ENCODE data around the gene CDAN1.
"Not testable (repeated sequence)": the region's sequence is repeated elsewhere in the genome, so short reads cannot be mapped to it uniquely, and the experiment has no call there.

The CDAN1 gene

DNA sequence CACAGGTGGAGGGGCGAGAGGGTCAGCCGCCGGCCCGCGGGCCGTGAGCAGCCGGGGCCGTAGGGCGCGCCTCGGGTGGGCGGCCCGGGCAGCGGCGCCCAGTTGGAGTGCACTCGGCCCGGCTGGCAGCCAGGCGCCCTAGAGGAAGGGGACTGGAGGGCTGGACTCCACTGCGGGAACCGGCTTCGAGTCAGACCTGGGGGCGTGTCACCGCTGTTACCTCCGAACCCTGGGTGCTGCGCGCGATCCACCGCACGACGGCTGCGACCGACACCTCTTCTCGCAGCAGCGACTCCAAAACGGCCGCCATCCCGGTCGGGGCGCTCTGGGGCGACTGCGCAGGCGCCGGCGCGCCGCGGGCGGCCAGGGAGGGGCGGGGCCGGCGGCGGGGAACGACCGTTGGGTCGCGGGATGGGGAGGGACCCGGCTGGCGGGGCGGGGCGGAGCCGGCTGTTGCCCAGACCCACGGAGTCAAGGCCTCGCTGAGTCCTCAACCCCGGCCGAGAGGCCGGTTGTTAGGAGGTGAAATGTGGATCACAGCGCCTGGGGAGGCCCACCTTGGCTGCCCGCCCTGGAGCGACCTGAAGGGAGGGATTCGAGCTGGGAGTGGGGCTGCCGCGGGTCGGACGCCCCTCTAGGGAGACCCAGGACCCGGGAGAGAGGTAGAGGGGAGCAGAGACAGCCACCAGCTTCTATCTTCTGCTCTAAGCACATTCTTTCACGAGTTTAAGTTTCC is at the start of gene CDAN1:
Gene CDAN1 (minus strand): TSS at position 336 of the 736 bp plus-strand sequence. CDS start 26 bp downstream, at position 310.
- peak; percentile 100 for DNase-seq (ENCODE audit: low spot score)

GRCh38 chr15:42785569-42785968 is 48.6 kb upstream of the CDAN1 start:
- DNase-seq (ENCODE audit: low spot score), result no peak

- DNase-seq (ENCODE audit: low spot score), result no peak
Measured at GRCh38 chr15:42784705-42785104, 47.8 kb upstream of the CDAN1 start.

DNA sequence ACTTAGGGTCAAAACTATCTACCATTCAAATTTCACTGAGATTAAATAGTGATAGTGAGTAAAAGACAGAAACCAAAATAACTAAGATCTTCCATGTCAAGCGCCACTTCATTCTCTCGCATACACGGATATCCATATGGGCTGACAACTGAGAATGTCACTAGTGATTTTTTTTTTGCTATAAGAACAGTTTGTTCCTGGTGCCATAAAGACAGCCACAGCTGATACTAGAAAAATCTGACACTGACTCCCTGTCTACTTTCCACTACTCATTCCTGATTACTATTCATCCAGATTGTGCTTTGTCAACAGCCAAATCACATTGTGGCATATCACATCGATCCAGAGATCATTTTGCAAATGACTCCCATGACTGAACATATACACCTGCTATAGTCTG is 45.8 kb upstream of the CDAN1 start:
- no peak for DNase-seq (ENCODE audit: low spot score)

DNA sequence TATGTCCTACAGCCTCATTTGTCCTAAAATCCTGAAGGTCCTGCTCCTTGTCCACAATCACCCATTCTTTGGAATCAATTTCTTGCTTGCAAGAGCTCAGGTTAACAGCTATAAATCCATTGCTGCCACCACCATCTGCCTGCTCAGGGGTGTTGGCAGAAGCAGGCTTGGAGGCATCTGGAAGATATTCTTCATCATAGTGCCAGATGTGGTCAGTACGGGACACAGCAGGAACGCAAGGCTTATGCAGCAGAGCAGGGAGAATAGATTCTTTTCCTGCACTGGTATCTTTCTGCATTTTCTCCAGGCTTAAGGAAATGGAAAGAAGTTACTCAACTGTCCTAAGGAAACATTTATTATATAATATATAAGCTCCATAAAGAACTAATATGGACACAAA is 38.5 kb upstream of the CDAN1 start:
- no peak for DNase-seq (ENCODE audit: low spot score)

- no peak for DNase-seq (ENCODE audit: low spot score)
Measured at GRCh38 chr15:42772901-42773300, 36.0 kb upstream of the CDAN1 start.

DNA sequence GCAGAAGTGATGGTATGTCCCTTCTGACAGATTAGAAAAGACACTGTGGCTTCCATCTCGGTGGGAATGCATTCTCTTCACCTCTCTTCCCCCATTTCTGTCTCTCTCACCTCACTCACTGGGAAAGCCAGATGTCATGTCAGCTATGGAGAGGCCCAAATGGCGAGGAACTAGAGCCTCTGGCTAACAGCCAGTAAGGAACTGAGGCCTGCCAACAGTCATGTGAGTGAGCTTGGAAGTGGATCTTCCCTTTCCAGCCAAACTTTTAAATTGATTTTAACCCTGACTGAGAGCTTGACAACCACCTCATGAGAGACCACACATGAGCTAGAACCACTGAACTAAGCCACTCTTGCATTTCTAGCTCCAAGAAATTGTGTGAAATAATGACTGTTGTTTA is 35.2 kb upstream of the CDAN1 start:
- no peak for DNase-seq (ENCODE audit: low spot score)

DNA sequence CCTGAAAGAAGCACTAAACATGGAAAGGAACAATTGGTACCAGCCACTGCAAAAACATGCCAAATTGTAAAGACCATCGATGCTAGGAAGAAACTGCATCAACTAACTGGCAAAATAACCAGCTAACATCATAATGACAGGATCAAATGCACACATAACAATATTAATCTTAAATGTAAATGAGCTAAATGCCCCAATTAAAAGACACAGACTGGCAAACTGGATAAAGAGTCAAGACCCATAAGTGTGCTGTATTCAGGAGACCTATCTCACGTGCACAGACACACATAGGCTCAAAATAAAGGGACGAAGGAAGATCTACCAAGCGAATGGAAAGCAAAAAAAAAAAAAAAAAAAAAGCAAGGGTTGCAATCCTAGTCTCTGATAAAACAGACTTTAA is 29.2 kb upstream of the CDAN1 start:
- not testable (repeated sequence) for DNase-seq (ENCODE audit: low spot score)

- not testable (repeated sequence) for DNase-seq (ENCODE audit: low spot score)
Measured at GRCh38 chr15:42764154-42764731, 27.3 kb upstream of the CDAN1 start.

- DNase-seq (ENCODE audit: low spot score), result not testable (repeated sequence)
Measured at GRCh38 chr15:42761813-42762212, 24.9 kb upstream of the CDAN1 start.

DNA sequence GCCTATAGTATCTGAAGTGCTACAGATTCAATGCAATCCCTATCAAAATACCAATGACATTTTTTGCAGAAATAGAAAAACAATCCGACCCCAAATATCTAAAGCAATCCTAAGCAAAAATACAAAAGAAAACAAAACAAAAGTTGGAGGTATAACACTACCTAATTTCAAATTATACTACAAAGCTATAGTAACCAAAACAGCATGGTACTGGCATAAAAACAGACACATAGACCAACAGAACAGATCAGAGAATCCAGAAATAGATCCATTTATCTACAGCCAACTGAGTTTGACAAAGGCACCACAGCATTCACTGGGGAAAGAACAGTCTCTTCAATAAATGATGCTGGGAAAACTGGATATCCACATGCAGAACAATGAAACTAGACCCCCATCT is 23.8 kb upstream of the CDAN1 start:
- DNase-seq (ENCODE audit: low spot score), result no peak

DNA sequence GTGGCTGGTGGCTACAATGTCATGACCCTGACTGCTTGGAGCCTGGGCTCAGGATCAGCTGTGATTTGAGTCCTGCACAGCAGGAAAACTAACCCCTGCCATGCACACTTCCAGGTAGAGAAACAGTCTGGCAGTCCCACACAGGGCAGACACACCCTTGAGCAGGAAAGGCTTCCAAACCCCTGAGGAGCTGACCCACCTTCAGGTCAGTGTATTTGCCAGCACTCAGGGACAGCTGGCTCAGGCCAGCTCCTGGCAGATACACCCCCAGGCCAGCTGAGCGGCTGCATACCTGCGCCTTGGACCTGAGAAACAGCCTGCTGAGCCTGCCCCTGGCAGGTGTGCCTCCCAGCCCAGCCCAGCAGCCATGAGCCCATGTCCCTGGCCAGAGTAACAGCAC is 22.2 kb upstream of the CDAN1 start:
- no peak for DNase-seq (ENCODE audit: low spot score)

DNA sequence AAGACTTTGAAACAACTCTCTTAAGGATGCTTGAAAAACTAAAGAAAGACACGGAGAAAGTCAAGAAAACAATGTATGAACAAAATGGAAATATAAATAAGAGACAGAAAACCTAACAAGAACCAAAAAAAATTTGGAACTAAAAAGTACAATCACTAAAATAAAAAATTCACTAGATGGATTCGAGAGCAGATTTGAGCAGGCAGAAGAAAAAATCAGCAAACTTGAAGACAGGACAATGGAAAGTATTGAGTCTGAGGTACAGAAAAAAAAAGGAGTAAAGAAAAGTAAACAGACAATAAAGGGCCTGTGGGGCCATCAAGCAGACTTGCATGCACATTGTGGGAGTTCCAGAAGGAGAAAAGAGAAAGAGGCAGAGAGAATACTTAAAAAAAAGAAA is 13.4 kb upstream of the CDAN1 start:
- no peak for DNase-seq (ENCODE audit: low spot score)

GRCh38 chr15:42749266-42749665 is 12.3 kb upstream of the CDAN1 start:
- no peak for DNase-seq (ENCODE audit: low spot score)

DNA sequence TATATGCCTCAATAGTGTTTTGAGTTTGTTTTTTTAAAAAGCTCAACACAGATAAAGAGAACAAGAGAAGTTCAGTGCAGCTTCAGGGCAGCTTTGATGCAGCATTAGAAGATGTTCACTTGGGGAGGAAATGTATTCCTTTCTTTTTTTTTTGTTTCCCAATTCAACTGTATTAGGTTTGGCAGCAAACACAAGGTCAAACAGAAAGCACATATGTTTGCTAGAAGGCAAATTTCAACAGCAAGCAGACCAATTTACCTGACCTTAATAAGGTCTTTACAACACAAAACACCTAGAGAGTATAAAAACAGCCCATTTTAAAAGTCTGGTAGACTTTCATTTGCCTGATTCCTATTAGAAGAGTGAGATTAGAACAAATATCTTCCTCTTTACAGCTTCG is 7.3 kb upstream of the CDAN1 start:
- no peak for DNase-seq (ENCODE audit: low spot score)

- no peak for DNase-seq (ENCODE audit: low spot score)
Measured at GRCh38 chr15:42742149-42742548, 5.2 kb upstream of the CDAN1 start.

DNA sequence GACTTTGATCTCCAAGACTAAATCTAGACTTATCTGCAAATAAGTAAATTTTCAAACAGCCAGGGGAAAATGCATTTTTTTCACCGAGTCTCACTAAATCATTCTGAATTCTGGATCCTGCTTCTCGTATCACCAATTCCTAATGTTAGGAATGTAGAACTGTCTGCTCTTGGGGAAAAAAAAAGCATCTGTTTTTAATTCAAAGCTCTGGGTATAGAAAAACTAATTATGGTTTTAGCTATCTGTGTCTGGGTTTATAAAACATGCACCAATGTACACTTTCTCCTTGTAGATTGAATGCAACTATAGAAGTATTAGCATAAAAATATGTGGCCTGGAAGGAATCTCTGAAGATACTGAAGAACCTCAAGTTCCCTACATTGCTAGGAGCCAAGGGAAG is 4.8 kb upstream of the CDAN1 start:
- DNase-seq (ENCODE audit: low spot score), result peak; percentile 40

DNA sequence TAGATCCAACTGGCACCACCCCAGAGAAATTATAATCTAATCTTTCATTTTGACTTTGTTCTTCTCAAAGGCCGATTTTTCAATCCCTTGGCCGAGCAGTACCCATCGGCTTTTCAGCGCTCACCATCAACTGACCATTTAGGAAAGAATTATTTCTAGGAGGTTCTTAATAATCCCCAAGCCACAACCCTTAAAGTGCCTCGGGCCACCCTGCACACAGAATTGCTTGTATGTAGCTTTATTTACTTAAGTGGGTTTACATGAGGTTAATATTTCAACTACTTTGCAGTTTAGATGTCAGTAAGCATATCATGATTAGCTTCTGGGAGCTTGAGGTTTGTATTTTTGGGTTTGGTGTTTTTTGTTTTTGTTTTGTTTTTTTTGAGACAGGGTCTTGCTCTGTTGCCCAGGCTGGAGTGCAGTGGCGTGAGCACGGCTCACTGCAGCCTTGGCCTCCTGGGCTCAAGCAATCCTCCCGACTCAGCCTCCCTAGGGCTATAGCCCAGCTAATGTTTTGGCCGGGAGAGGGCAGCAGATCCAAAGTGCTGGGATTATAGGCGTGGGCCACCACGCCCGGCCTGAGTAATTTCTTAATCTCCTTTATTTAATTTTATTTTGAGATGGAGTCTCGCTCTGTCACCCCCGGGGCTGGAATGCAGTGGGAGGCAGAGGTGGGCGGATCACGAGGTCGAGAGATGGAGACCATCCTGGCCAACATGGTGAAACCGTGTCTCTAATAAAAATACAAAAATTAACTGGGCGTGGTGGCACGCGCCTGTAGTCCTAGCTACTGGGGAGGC is 801 bp upstream of the CDAN1 start:
- DNase-seq (ENCODE audit: low spot score), result no peak

- peak; percentile 75 for DNase-seq (ENCODE audit: low spot score)
Measured at GRCh38 chr15:42736178-42736792, 643 bp downstream of the CDAN1 start.

DNA sequence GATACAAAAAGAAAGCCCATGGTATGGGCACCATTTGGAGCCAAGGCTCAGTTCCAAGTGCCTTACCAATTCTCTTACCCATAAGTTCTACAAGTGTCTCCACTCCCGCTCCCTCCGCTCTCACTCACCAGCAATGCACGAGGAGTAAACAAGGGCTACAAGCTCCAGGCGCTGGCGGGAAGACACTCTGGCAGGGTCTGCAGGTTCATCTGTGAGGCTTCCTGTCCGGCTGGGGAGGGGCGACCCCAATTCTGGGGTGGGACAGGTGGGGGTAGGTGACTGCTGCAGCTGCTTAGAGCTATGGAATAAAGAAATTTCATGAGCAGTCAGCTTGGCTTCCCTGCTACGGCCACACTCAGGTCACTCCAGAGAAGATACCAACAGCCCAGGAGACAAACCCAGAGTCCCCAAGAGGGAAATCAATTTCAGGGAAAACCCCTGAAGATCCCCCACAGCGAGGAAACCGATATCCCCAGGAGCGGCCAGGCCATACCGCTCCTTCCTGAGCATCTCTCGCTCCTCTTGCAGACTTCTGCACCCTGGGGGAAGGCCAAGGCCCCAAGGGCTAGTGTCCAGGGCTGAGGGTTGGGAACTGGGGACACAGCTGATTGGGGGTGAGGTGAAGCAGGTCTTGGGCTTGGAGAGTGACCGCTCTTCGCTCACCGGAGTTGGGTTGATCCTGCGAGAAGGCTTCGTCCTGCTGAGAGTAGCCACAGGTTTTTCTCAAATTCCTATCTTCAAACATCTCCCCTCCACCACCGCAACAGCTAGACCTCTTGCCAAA is 1.4 kb downstream of the CDAN1 start:
- DNase-seq (ENCODE audit: low spot score), result no peak

GRCh38 chr15:42734076-42734672 is 2.8 kb downstream of the CDAN1 start:
- no peak for DNase-seq (ENCODE audit: low spot score)
